Choroid plexus epithelial cell (primary cell): Measurements from ENCODE around the gene MIA2.
"Not testable (repeated sequence)": the region's sequence is repeated elsewhere in the genome, so short reads cannot be mapped to it uniquely, and the experiment has no call there.

Experiments
- DNase-seq: peaks from one replicate; pipeline ENCODE4 v3.0.0-alpha.2; 2010; ENCODE audit warnings: low read depth
- H3K4me3 ChIP-seq: 2 replicates; pipeline ENCODE4 v1.5.1; 2011; ENCODE audit warnings: low read depth, mild to moderate bottlenecking, control low read depth, low read length, moderate library complexity
- CTCF ChIP-seq: conservative IDR thresholded peaks from 2 replicates; pipeline ENCODE4 v1.5.1; 2011; ENCODE audit warnings: low read depth, mild to moderate bottlenecking, control low read depth, inconsistent platforms, low read length, moderate library complexity

The MIA2 gene

GRCh38 chr14:39275395-39275794, 41.7 kb downstream of the MIA2 start:
- no peak overlapping the region for H3K4me3 ChIP-seq
- no peak for TF ChIP-seq CTCF
- no peak for DNase-seq

GRCh38 chr14:39276005-39276404, 42.3 kb downstream of the MIA2 start:
- H3K4me3 ChIP-seq, result no peak overlapping the region
- no peak for DNase-seq
- no peak for TF ChIP-seq CTCF

GRCh38 chr14:39276579-39277114, 42.9 kb downstream of the MIA2 start:
- DNase-seq, result no peak
- TF ChIP-seq CTCF, result no peak
- H3K4me3 ChIP-seq, result no peak overlapping the region

- TF ChIP-seq CTCF, result no peak
- H3K4me3 ChIP-seq, result no peak overlapping the region
- no peak for DNase-seq
Measured at GRCh38 chr14:39279515-39279914, 45.8 kb downstream of the MIA2 start.

GRCh38 chr14:39280678-39281077, 47.0 kb downstream of the MIA2 start:
- not testable (repeated sequence) for H3K4me3 ChIP-seq, DNase-seq

- TF ChIP-seq CTCF, result no peak
- no peak overlapping the region for H3K4me3 ChIP-seq
- DNase-seq, result no peak
Measured at GRCh38 chr14:39289523-39289922, 55.8 kb downstream of the MIA2 start.

GRCh38 chr14:39291701-39292100, 58.0 kb downstream of the MIA2 start:
- H3K4me3 ChIP-seq, result no peak overlapping the region
- no peak for TF ChIP-seq CTCF
- no peak for DNase-seq
